ENCODE data around the gene RIOK1.

Gene RIOK1

DNA sequence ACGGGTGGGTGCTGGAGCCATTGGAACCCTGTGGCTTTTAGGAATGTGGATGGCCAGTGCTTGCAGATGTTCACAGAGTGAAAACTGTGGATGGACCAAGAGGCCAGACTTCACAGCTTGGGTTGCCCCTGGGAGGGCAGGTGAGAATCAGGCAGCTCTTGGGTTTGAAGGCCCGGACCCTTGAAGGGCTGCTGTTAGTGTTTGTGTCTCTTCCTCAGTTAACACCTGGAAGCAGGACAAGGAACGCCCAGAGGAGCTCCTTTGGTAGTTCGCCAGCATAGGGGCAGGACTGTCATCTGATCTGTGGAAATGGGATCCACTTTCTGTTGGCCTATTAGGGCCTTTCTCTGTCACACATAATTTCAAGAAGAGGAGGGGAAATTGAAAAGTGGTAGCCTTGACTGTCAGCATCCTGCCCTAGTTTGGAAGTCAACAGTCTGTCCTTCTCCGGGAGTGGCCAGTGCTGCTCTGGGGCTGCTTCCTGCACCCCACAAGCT, 43.6 kb downstream of the RIOK1 start:
- H3K27ac ChIP-seq = no peak overlapping the region
- TF ChIP-seq, protein P1, sequence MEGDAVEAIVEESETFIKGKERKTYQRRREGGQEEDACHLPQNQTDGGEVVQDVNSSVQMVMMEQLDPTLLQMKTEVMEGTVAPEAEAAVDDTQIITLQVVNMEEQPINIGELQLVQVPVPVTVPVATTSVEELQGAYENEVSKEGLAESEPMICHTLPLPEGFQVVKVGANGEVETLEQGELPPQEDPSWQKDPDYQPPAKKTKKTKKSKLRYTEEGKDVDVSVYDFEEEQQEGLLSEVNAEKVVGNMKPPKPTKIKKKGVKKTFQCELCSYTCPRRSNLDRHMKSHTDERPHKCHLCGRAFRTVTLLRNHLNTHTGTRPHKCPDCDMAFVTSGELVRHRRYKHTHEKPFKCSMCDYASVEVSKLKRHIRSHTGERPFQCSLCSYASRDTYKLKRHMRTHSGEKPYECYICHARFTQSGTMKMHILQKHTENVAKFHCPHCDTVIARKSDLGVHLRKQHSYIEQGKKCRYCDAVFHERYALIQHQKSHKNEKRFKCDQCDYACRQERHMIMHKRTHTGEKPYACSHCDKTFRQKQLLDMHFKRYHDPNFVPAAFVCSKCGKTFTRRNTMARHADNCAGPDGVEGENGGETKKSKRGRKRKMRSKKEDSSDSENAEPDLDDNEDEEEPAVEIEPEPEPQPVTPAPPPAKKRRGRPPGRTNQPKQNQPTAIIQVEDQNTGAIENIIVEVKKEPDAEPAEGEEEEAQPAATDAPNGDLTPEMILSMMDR (conservative IDR thresholded peaks at IDR 0.05) = no peak

DNA sequence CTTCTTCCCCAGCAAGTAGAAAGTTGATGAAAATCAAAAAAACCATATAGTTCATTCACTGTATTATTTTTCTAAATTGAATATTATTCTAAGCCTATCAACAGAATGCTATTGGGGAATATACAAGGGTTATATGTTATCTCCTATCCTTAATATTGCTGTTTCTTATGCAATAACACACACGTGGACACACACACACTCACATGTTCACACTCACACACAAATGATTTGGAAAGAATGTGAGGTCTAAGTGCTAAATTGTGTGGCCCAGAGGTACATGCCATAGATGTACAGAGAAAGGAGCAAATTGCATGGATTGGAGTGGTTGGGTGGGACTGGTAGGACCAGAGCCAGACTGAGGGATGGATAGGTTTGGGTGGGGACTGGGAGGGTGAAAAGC, 45.1 kb downstream of the RIOK1 start:
- no peak overlapping the region for H3K27ac ChIP-seq
- TF ChIP-seq, protein P1 (conservative IDR thresholded peaks at IDR 0.05) = no peak

DNA sequence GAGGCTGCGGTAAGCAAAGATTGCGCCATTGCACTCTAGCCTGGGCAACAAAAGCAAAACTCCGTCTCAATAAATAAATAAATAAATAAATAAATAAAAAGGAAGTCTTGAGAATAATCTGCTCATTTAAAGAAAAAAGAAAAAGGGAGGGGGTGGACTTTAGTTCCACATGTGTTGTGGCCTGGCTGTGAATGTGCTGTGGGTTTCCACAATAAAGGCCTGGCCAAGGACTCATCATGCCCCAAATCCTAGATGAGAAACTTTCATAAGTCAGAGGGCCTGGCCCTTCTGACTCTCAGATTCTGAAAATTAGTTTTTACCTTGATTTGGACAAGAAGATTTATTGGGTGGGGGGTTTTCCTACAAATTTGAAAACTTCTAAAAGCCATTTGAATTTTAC, 48.4 kb downstream of the RIOK1 start:
- TF ChIP-seq, protein P1 (conservative IDR thresholded peaks at IDR 0.05) = no peak
- no peak overlapping the region for H3K27ac ChIP-seq

DNA sequence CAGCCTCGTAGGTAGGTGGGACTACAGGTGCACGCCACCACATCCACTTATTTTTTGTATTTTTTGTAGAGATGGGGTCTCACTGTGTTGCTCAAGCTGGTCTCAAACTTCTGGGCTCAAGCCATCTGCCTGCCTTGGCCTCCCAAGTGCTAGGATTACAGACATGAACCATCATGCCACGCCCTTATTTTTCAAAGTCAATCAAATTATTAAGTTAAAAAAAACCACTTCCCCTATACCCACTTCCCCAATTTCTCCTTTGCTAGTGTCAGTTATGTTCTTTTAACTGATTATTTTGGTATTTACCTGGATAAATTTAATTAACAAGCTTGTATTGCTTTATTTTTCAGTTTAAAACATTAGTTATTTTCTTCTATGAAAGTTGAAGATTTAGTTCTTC, 49.6 kb downstream of the RIOK1 start:
- no peak overlapping the region for H3K27ac ChIP-seq
- TF ChIP-seq, protein P1 (conservative IDR thresholded peaks at IDR 0.05) = no peak

DNA sequence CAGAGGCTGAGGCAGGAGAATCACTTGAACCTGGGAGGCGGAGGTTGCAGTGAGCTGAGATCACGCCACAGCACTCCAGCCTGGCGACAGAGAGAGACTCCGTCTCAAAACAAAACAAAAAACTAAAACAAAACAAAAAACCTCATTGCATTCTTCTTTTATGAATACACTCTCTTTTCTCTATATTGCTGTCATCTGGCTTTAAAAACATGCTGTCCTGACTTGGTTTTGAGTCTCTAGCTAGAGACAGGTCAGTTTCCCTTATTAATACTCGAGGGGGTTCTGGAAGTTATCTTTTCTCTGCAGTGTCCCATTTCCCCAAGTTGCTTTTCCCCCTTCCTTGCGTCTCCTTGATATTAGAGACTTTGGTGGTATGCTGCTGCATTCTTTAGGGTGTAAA, 50.9 kb downstream of the RIOK1 start:
- H3K27ac ChIP-seq = no peak overlapping the region
- TF ChIP-seq, protein P1 (conservative IDR thresholded peaks at IDR 0.05) = no peak

DNA sequence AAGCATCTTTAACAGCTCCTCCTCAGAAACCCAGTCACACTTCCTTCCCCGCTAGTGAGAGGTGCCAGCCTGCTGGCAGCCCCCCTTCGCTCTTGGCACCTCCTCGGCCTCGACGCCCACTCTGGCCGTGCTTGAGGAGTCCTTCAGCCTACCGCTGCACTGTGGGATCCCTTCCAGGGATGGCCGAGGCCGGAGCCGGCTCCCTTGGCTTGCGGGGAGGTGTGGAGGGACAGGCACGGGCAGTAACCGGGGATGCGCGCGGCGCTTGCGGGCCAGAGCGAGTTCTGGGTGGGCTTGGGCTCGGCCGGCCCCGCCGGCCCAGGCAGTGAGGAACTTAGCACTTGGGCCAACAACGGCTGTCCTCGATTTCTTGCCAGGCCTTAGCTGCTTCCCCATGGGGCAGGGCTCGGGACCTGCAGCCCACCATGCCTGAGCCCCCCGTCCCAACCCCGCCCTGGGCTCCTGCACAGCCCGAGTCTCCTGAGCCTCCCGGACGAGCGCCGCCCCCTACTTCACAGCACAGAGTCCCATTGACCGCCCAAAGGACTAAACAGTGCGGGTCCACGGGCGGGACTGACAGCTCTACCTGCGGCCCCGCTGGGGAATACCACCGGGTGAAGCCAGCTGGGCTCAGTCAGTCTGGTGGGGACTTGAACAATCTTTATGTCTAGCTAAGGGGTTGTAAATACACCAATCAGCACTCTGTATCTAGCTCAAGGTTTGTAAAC, 51.6 kb downstream of the RIOK1 start:
- TF ChIP-seq, protein P1 (conservative IDR thresholded peaks at IDR 0.05) = no peak
- H3K27ac ChIP-seq = no peak overlapping the region

DNA sequence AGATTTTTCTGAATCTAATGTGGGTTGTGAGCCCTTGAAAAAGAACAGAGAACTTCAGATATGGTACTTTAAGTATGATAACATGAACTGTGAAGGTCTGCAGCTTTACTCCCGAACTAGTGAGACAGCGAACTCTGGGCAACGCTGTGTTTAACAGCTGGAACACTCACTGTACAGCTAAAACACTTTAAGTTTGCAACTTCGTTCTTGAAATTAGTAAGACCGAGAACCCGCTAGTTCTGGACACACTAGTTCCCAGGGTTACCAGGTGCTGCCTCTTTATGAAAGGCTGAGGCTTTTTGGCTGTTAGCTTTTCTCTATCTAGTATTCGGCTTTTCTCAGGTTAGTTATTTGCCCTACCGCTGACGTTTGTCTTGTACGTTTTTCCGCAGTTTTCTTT, 52.9 kb downstream of the RIOK1 start:
- TF ChIP-seq, protein P1 (conservative IDR thresholded peaks at IDR 0.05) = no peak
- H3K27ac ChIP-seq = no peak overlapping the region

Measured in VCaP (cell line).